Activated naive CD8-positive, alpha-beta T cell treated with anti-CD3 and anti-CD28 coated beads, Interleukin-2, amount 50 U/mL, for 24 hours (primary cell): ENCODE results near the gene DNAI2.

Experiments used
- ATAC-seq: fragments of 150-1000 bp; cut with Tn5 transposase; one replicate; pipeline ENCODE4 v1.10.0; 2021
- DNase-seq: peaks from one replicate; pipeline ENCODE4 v3.0.0; 2021
- H3K27ac Mint-ChIP-seq: one replicate; pipeline ENCODE4 v1.8.0; 2021; ENCODE audit warnings: mild to moderate bottlenecking, mixed read lengths
- H3K27me3 Mint-ChIP-seq: one replicate; pipeline ENCODE4 v1.8.0; 2021; ENCODE audit warnings: mixed read lengths
- H3K36me3 Mint-ChIP-seq: one replicate; pipeline ENCODE4 v1.8.0; 2021; ENCODE audit warnings: low read depth, mixed read lengths
- H3K4me1 Mint-ChIP-seq: one replicate; pipeline ENCODE4 v1.8.0; 2021; ENCODE audit warnings: mixed read lengths
- H3K4me3 Mint-ChIP-seq: one replicate; pipeline ENCODE4 v1.8.0; 2021; ENCODE audit warnings: mild to moderate bottlenecking, moderate library complexity, mixed read lengths
- H3K9me3 Mint-ChIP-seq: one replicate; pipeline ENCODE4 v1.8.0; 2021; ENCODE audit warnings: mixed read lengths

DNAI2 gene, protein sequence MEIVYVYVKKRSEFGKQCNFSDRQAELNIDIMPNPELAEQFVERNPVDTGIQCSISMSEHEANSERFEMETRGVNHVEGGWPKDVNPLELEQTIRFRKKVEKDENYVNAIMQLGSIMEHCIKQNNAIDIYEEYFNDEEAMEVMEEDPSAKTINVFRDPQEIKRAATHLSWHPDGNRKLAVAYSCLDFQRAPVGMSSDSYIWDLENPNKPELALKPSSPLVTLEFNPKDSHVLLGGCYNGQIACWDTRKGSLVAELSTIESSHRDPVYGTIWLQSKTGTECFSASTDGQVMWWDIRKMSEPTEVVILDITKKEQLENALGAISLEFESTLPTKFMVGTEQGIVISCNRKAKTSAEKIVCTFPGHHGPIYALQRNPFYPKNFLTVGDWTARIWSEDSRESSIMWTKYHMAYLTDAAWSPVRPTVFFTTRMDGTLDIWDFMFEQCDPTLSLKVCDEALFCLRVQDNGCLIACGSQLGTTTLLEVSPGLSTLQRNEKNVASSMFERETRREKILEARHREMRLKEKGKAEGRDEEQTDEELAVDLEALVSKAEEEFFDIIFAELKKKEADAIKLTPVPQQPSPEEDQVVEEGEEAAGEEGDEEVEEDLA

DNA sequence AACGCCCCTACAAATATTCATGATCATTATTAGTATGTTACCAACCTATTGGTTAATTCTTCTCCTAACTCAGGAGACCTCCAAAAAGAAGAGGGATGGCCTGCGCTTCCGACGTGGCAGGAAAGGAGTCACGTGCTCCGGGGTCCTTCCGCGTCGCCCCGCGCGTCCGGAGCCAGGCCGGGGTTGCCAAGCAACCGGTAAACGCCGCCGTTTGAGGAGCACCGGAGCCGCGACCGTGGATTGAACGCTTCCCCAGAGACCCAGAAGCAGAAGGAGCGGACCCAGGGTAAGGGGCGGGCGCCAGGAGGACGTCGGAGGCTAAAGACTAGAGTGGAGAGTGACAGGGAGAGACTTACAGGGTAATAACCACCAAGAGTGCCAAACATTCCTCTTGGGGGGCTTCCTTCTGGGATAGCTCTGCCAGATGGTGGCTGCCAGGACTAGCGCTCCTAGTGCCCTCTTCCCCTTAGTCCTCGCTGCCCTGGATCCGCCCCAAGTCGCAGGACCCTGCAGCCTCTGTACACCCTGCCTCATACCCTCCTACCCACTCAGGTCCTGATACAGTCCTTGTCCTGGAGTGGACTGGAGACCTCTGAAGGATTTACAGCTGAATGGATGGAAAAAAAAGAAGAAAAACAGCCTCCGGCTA is at the start of gene DNAI2:
Gene DNAI2, plus strand, starts transcription at position 175 of the 649 bp plus-strand sequence. CDS start 7,584 bp downstream, outside the sequence.
- H3K27ac Mint-ChIP-seq = peak within 1 kb of the TSS; percentile 60
- DNase-seq = peak; percentile 38
- H3K36me3 Mint-ChIP-seq = no peaks in the 10 kb centered on the region
- H3K9me3 Mint-ChIP-seq = no peaks in the 10 kb centered on the region
- peaks cover 19% of the 10 kb centered on the region for H3K27me3 Mint-ChIP-seq
- peak within 1 kb of the TSS; percentile 66 for H3K4me3 Mint-ChIP-seq
- ATAC-seq = peak; percentile 42
- H3K4me1 Mint-ChIP-seq = peaks cover 38% of the 10 kb centered on the region

DNA sequence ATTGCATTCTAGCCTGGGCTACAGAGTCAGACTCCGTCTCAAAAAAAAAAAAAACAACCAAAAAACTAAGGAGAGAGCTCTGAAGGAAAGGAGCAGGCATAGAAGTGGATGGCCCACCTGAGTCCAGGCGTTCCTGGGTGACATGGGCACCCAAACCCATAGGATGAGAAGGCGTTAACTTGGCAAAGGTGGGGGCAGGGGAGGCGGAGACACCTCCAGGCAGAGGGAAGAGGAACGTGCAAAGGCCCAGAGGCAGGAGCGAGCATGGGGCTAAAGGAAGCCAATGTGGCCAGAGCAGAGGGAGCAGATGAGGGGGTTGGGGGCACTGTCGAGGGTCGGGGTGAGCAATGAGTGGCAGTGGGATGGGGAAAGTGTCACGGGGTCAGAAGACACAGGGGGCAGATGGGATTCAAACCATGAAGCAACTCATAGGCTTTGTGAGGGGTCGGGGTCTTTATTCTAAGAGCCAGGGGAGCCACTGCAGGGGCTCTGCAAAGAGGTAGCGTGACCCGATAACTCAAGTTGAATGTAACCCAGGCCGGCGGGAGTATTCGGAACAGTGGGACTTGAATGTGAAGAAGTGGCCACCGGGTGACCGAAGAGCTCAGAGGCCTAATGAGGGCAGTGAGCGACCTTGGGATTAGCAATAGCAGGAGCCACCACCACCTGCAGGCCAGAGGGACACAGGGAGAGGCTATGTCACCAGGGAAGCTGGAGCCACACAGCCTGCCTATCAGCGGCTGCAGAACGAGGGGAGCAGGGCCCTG is 48.9 kb upstream of the DNAI2 start:
- Mint-ChIP-seq H3K36me3 (peaks cover 4% of the 10 kb centered on the region), H3K27ac (no peak overlapping the region), H3K4me3 (no peak overlapping the region), H3K9me3 (no peaks in the 10 kb centered on the region), H3K27me3 (no peaks in the 10 kb centered on the region), H3K4me1 (no peaks in the 10 kb centered on the region)
- ATAC-seq = no peak
- no peak for DNase-seq

DNA sequence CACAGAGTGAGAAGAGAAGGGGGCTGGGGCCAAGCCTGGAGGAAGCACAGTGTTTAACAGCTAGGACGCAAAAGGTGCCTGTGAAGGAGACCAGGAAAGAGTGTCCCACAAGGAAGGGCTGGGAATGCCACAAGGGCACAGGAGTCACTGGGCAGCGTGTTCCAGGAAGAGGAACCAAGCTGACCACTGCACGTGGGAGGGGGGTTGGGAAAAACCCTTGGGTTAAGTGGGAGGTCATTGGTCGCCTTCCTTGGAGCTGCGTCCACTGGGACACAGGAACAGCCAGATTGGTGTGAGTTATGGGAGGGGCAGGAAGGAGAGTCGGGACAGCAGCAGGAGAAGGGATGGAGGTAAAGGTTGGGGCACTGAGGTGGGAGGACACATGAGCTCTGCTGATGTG is 47.8 kb upstream of the DNAI2 start:
- Mint-ChIP-seq H3K4me1 (no peaks in the 10 kb centered on the region), H3K27me3 (no peaks in the 10 kb centered on the region), H3K36me3 (peaks cover 5% of the 10 kb centered on the region), H3K4me3 (no peak overlapping the region), H3K27ac (no peak overlapping the region), H3K9me3 (no peaks in the 10 kb centered on the region)
- no peak for ATAC-seq
- DNase-seq = no peak

DNA sequence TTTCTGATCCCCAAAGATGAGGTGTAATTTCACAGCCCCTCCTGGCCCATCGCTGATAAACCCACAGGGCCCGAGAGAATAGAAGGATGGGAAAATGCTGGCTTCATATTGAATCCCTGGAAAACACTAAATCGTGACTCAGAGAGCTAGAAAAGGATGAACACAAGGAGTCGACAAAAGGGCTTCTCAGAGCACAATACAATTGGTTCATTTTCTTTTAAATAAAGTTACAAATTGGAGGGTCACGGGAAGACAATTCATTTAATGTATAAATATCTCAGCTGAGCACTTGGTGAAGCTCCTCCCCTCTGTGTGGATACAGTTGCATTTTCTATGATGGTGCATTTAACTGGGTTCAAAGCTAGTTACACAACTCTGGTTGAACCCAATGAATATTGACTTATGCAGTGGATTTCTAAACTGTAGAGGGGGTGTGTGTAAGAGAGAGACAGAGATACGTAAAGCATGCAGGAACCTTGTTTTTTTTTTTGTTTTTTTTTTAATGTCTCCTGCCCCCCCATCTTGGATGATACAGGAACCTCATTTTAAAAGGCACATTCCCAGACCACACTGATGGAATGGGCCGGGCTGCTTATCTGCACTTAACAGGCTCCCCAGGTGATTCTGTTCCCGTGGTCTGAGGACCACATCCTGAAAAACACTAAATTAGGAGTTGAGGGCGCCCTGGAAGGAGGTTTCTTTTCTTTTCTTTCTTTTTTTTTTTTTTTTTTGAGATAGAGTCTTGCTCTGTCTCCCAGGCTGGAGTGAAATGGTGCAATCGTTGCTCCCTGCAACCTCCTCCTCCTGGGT is 46.6 kb upstream of the DNAI2 start:
- H3K9me3 Mint-ChIP-seq = no peaks in the 10 kb centered on the region
- no peak overlapping the region for H3K4me3 Mint-ChIP-seq
- DNase-seq = no peak
- no peaks in the 10 kb centered on the region for H3K27me3 Mint-ChIP-seq
- peaks cover 5% of the 10 kb centered on the region for H3K36me3 Mint-ChIP-seq
- ATAC-seq = no peak
- no peak overlapping the region for H3K27ac Mint-ChIP-seq
- no peaks in the 10 kb centered on the region for H3K4me1 Mint-ChIP-seq

DNA sequence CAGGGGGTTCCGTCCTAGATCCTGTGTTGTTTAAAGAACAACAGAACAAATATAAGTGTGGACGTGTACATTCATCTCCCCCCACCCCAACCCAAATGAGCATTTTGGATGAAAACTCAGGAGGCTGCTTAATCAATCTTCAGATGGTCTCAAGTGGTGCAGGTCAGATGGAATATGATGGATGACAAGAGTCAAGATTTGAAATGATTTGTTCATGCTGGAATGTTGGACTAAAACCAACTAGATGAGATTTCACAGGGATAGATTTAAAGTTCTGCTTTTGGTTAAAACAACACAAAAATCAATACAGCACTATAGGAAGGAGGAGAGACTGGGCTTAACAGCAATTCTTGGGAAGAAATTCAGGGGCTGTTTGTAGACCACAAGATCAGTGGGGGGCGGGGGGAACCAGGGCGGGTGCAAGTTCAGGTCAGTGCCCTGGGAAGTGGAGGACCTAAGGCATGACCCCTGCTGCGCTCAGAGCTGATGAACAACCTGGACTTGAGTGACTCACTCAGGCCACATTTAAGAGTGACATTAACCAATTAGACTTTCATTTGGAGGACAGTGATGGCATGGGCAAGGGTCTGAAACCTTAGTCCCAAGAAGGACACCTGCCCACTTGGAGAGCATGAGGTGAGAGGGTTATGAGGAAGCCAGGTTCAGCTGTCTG is 45.6 kb upstream of the DNAI2 start:
- Mint-ChIP-seq H3K36me3 (peaks cover 5% of the 10 kb centered on the region), H3K27ac (no peak overlapping the region)
- no peak for ATAC-seq

DNA sequence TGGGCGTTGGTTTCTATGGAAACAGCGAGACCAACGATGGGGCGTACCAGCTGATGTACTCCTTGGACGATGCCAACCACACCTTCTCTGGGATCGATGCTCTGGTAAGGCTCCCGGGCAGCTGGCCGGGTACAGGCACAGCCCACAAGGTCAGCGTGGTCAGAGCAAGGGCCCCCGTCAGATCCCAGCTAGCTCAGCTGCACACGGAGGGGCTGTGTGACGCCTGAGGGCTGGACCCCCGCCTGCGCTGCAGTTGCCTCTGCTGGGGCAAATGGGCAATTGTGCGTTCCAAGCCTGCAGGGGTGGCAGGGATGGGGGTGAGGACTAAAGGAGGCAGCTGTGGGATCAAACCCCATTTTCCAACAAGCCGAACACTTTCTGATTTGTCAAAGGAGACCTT is 43.1 kb upstream of the DNAI2 start:
- no peak overlapping the region for H3K27ac Mint-ChIP-seq

More for the DNA sequence above, 45.6 kb upstream of the DNAI2 start:
- Mint-ChIP-seq H3K4me3 (no peak overlapping the region), H3K9me3 (no peaks in the 10 kb centered on the region), H3K4me1 (no peaks in the 10 kb centered on the region), H3K27me3 (no peaks in the 10 kb centered on the region)
- DNase-seq = no peak

DNA sequence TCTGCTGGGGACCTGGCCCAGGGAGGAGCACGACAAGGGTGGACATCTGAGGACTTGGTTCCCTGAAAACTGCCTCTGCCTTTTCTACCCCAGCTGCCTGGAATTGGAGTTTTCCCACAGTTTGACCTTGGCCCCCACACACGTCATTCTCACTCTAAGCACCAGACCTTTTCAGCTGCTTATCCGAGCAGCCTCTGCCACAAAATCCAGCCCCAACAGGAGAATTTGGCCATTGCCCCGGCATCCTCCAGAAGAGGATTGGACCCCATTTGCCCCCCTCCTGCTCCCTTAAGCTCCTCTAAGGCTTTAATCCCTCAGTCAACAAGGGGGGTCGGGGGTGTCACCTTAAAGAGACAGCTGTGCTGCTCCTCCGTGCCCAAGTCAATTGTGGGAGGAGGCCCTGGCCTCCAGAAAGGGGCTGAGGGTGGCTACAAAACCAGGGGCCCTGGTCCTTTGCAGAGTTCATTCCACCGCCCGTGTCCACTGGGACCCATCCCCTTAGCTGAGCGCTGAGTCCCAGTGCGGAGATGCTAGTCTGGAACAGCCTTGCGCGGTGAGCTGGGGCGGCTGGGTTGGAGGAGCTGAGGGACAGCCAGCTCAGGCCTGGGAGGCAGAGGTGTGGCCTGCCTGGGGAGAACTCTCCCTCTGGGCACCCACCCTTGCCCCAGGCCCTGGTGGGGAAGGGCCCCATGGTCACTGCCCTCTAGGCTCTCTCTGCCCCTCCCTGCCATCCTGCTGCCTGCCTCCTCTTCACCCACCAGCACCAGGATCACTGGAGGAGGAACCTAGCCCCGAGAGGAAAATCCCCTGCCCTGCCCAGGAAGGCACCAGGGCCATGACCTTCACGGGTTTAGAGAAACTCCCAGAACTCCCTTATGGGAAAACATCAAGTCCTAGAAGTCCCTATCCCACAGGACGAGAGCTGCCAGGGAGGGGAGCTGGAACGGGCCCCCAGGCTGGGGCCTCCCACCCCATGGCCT is 41.8 kb upstream of the DNAI2 start:
- Mint-ChIP-seq H3K9me3 (no peaks in the 10 kb centered on the region), H3K36me3 (peaks cover 2% of the 10 kb centered on the region), H3K27me3 (no peaks in the 10 kb centered on the region), H3K27ac (no peak overlapping the region), H3K4me1 (no peaks in the 10 kb centered on the region), H3K4me3 (no peak overlapping the region)
- no peak for DNase-seq
- peak; percentile 20 for ATAC-seq

More for the DNA sequence above, 43.1 kb upstream of the DNAI2 start:
- ATAC-seq (no peak), DNase-seq (no peak)
- H3K36me3 Mint-ChIP-seq = peaks cover 5% of the 10 kb centered on the region
- no peaks in the 10 kb centered on the region for H3K27me3 Mint-ChIP-seq
- H3K4me1 Mint-ChIP-seq = no peaks in the 10 kb centered on the region
- no peaks in the 10 kb centered on the region for H3K9me3 Mint-ChIP-seq
- H3K4me3 Mint-ChIP-seq = no peak overlapping the region

DNA sequence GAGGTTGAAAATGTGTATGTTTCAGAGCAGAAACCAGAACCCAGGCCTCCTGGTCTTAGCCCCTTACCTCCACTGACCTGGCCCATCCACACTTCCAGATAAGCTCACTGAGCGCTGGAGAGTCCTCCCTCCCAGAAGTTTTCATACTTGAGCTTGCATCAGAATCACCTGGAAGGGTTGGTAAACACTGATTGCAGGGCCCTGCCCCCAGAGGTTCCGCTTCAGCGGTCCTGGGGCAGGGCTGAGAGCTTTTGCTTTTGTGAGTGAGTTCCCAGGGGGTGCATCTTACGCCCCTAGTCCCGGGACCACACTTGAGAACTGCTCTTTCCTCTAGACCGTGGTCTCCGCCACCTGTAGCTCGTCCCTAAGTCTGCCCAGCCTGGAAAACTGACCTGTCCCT is 40.1 kb upstream of the DNAI2 start:
- ATAC-seq = no peak
- Mint-ChIP-seq H3K4me3 (no peak overlapping the region), H3K4me1 (no peaks in the 10 kb centered on the region), H3K9me3 (no peaks in the 10 kb centered on the region), H3K27ac (no peak overlapping the region), H3K36me3 (peaks cover 2% of the 10 kb centered on the region), H3K27me3 (no peaks in the 10 kb centered on the region)
- DNase-seq = no peak

DNA sequence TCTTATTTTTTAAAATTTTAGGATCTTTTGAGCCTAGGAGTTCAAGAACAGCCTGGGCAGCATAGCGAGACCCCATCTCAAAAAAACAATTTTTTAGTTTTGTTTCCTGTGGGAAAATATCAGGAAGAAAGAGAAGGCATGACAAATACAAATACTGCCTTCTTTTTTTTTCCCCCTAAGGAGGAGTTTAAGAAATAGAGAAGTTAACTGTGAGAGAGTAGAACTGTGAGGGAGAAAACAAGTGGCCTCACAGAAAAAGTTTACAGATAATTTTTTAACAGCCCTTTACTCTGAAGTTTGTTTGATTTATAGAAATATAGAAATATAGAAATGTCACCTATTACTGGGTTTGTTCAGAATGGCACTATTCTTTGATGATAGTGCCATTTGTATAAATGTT is 39.5 kb upstream of the DNAI2 start:
- no peaks in the 10 kb centered on the region for H3K9me3 Mint-ChIP-seq
- ATAC-seq = no peak
- H3K27me3 Mint-ChIP-seq = no peaks in the 10 kb centered on the region
- H3K4me3 Mint-ChIP-seq = no peak overlapping the region
- H3K4me1 Mint-ChIP-seq = no peaks in the 10 kb centered on the region
- peaks cover 2% of the 10 kb centered on the region for H3K36me3 Mint-ChIP-seq
- H3K27ac Mint-ChIP-seq = no peak overlapping the region
- DNase-seq = no peak

DNA sequence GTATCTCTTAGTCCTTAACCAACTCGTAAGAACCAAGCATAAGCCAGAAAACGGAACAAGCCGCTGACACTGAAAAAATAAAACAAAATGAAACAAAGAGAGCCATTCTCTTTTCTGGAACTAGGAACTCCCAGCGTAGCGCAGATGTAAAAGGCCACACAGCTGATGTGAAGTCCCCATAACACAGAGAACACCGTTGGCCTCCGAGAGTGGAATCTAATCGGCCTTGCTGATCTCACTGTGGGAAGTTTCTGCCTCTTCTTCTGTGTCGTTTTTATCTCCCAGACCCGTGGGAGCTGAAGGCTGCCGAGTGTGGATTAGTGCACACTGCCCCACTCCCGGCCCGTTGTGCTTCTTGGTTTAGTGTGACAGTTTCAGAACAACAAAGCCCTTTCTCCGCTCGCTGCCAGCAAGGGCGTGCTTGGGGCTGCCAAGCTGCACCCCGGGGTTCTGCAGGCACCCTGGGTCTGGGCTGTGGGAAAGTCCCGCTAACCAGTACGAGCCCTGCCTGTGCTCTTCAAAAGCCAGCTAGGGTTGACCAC is 38.9 kb upstream of the DNAI2 start:
- H3K9me3 Mint-ChIP-seq = no peaks in the 10 kb centered on the region
- no peak overlapping the region for H3K27ac Mint-ChIP-seq
- no peak for ATAC-seq
- H3K36me3 Mint-ChIP-seq = peaks cover 2% of the 10 kb centered on the region
- H3K4me3 Mint-ChIP-seq = no peak overlapping the region
- no peaks in the 10 kb centered on the region for H3K4me1 Mint-ChIP-seq
- no peak for DNase-seq
- H3K27me3 Mint-ChIP-seq = no peaks in the 10 kb centered on the region

DNA sequence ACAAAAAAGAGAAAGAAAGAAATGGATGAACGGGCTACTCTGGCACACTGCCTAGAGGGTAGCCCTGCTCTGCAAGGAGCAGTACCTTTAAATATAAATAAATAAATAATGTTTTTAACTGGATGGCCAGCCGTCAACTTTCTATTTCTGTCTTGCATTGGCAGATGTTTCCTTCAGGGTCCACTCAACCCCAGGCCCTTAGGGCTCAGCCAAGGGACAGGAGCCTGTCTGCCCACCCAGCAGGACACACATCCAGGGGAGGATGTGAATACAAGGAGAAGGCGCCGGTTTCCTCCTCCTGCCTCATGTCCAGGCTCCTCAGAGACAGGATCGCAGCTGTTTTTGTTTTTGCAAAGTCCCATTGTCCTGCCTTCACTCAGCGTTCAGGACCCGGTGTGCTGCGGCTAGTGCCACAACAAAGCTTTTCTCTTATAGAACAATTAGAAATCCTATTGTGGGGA is 38.1 kb upstream of the DNAI2 start:
- Mint-ChIP-seq H3K4me1 (no peaks in the 10 kb centered on the region), H3K27me3 (no peaks in the 10 kb centered on the region), H3K27ac (no peak overlapping the region), H3K36me3 (no peaks in the 10 kb centered on the region), H3K9me3 (no peaks in the 10 kb centered on the region), H3K4me3 (no peak overlapping the region)
- DNase-seq (no peak), ATAC-seq (no peak)

DNA sequence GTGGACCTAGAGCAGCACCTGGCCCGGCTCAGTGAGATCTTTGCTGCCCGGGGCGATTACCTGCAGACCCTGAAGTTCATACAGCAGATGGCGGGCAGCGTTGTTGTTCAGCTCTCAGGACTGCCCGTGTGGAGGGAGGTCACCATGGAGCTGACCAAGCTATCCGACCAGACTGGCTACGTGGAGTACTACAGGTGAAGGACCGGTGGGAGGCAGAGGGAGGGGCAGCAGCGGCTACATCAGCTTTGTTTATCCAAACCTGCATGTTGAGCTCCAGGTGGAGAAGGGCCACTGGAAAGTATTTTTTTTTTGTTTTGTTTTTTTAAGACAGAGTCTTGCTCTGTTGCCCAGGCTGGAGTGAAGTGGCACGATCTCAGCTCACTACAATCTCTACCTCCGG is 36.7 kb upstream of the DNAI2 start:
- Mint-ChIP-seq H3K4me1 (no peaks in the 10 kb centered on the region), H3K9me3 (no peaks in the 10 kb centered on the region), H3K27ac (no peak overlapping the region), H3K36me3 (no peaks in the 10 kb centered on the region), H3K27me3 (no peaks in the 10 kb centered on the region), H3K4me3 (no peak overlapping the region)
- ATAC-seq (no peak), DNase-seq (no peak)
